Natural killer cell (primary cell): ENCODE data around the gene CLEC3A. TPM values are rescaled to one million over a fixed set of nuclear protein-coding genes. Genes with fewer than 3 reads are reported as not detected.
"Not testable (repeated sequence)": the region's sequence is repeated elsewhere in the genome, so short reads cannot be mapped to it uniquely, and the experiment has no call there.

ENCODE experiments used
- ATAC-seq, 3 donors: fragments of 150-1000 bp in 2 of 3; fragments of 200-7000 bp in 1 of 3; cut with Tn5 transposase; 1 replicate in 1 of 3; 2 replicates in 2 of 3; pipeline ENCODE4 v1.10.0; 2021; ENCODE audit warnings: mild to moderate bottlenecking in 2 of 3, moderate library complexity in 2 of 3
- DNase-seq, 2 donors: peaks; one replicate each; pipeline versions ENCODE4 v3.0.0 to v3.0.0-alpha.2; 2013 to 2021; ENCODE audit warnings: mixed read lengths in 1 of 2
- H3K27ac ChIP-seq: one replicate; pipeline ENCODE4 v1.5.1; 2013; ENCODE audit warnings: mild to moderate bottlenecking, low read length
- H3K27me3 ChIP-seq: one replicate; pipeline ENCODE4 v1.6.1; 2013; ENCODE audit warnings: low read length; ENCODE audit not compliant: control insufficient read depth, insufficient read depth
- H3K36me3 ChIP-seq: one replicate; pipeline ENCODE4 v1.6.1; 2013; ENCODE audit warnings: low read length; ENCODE audit not compliant: control insufficient read depth, insufficient read depth
- H3K4me1 ChIP-seq: one replicate; pipeline ENCODE4 v1.6.1; 2013; ENCODE audit warnings: low read length; ENCODE audit not compliant: control insufficient read depth, insufficient read depth
- H3K4me3 ChIP-seq: one replicate; pipeline ENCODE4 v1.5.1; 2013; ENCODE audit warnings: low read length
- H3K9me3 ChIP-seq: one replicate; pipeline ENCODE4 v1.6.1; 2013; ENCODE audit warnings: low read length; ENCODE audit not compliant: control insufficient read depth, insufficient read depth
- H3K27ac Mint-ChIP-seq, 2 donors: one replicate each; pipeline ENCODE4 v1.8.0; 2022; ENCODE audit warnings: mild to moderate bottlenecking in 2 of 2, mixed read lengths in 2 of 2, moderate library complexity in 1 of 2
- H3K27me3 Mint-ChIP-seq, 2 donors: one replicate each; pipeline ENCODE4 v1.8.0; 2022; ENCODE audit warnings: low read depth in 2 of 2, mixed read lengths in 2 of 2
- H3K36me3 Mint-ChIP-seq: one replicate; pipeline ENCODE4 v1.8.0; 2022; ENCODE audit warnings: mixed read lengths
- H3K4me1 Mint-ChIP-seq, 2 donors: one replicate each; pipeline ENCODE4 v1.8.0; 2022; ENCODE audit warnings: mixed read lengths in 2 of 2
- H3K4me3 Mint-ChIP-seq: one replicate; pipeline ENCODE4 v1.8.0; 2022; ENCODE audit warnings: mild to moderate bottlenecking, moderate library complexity, mixed read lengths
- H3K9me3 Mint-ChIP-seq, 2 donors: one replicate each; pipeline ENCODE4 v1.8.0; 2022; ENCODE audit warnings: mixed read lengths in 2 of 2
- CTCF ChIP-seq: fragments of 200-600 bp; IDR thresholded peaks from one replicate; pipeline ENCODE4 v1.8.0; 2022; ENCODE audit warnings: antibody characterized with exemption
- WGBS: methylation state at CpG from one replicate; pipeline ENCODE4 v1.1.7; 2013; ENCODE audit warnings: missing lambda C conversion rate; ENCODE audit not compliant: insufficient coverage; 5-methylcytosine and 5-hydroxymethylcytosine counted together
- intact Hi-C: fragments of 100-400 bp; cut with micrococcal nuclease; formaldehyde crosslinking; loops from one replicate; pipeline ENCODE4 v1.14.2; 2022
- total RNA-seq, 4 donors: library from RNA; stranded (reverse); fragments of 120-200 nt in 1 of 4; gene quantifications; one replicate each; pipeline versions ENCODE4 v1.2.3 to v1.2.4, GENCODE V29; 2013 to 2022

CLEC3A gene
- total RNA-seq, 3 donors from 2014 or later (not counting 1 experiment from before 2014, with no cell fraction given) = not detected

- Histone ChIP-seq H3K27ac (no peak overlapping the region), H3K27me3 (peaks cover 3% of the 10 kb centered on the region), H3K9me3 (no peaks in the 10 kb centered on the region), H3K36me3 (no peaks in the 10 kb centered on the region), H3K4me1 (no peaks in the 10 kb centered on the region), H3K4me3 (no peak overlapping the region)
- no peak for TF ChIP-seq CTCF
- no peak for DNase-seq
- Mint-ChIP-seq H3K9me3 (no peaks in the 10 kb centered on the region), H3K27ac (no peak overlapping the region), H3K4me1 (no peaks in the 10 kb centered on the region), H3K4me3 (no peak overlapping the region), H3K36me3 (no peaks in the 10 kb centered on the region), H3K27me3 (peaks cover 16 to 17% of the 10 kb centered on the region in 2 donors)
- ATAC-seq = no peak
- WGBS = 85% methylated on average over 15 of the region's 15 CpGs
- intact Hi-C loops = no loop called here
These were observed 26.0 kb downstream of the CLEC3A start for GRCh38 chr16:78048319-78048718.

- Histone ChIP-seq H3K36me3 (no peaks in the 10 kb centered on the region), H3K4me3 (no peak overlapping the region), H3K9me3 (no peaks in the 10 kb centered on the region), H3K4me1 (no peaks in the 10 kb centered on the region), H3K27ac (no peak overlapping the region), H3K27me3 (no peaks in the 10 kb centered on the region)
- ATAC-seq = no peak
- Mint-ChIP-seq H3K27ac (no peak overlapping the region), H3K4me3 (no peak overlapping the region), H3K9me3 (no peaks in the 10 kb centered on the region), H3K27me3 (peaks cover 13 to 30% of the 10 kb centered on the region in 2 donors), H3K4me1 (no peaks in the 10 kb centered on the region), H3K36me3 (no peaks in the 10 kb centered on the region)
- 97% methylated on average over 2 of the region's 2 CpGs for whole genome bisulfite sequencing
- intact Hi-C loops = no loop called here
- DNase-seq = no peak
- no peak for TF ChIP-seq CTCF
These were observed 28.5 kb downstream of the CLEC3A start for GRCh38 chr16:78050734-78051400.

- Histone ChIP-seq H3K27me3 (no peaks in the 10 kb centered on the region), H3K9me3 (no peaks in the 10 kb centered on the region), H3K27ac (no peak overlapping the region), H3K4me1 (no peaks in the 10 kb centered on the region), H3K36me3 (no peaks in the 10 kb centered on the region), H3K4me3 (no peak overlapping the region)
- DNase-seq (no peak), ATAC-seq (no peak)
- Mint-ChIP-seq H3K9me3 (no peaks in the 10 kb centered on the region), H3K4me1 (no peaks in the 10 kb centered on the region), H3K27ac (no peak overlapping the region), H3K27me3 (peaks cover 14 to 21% of the 10 kb centered on the region in 2 donors), H3K36me3 (no peaks in the 10 kb centered on the region), H3K4me3 (no peak overlapping the region)
- TF ChIP-seq CTCF = no peak
- intact Hi-C loops = no loop called here
- 78% methylated on average over 9 of the region's 9 CpGs for WGBS
These were observed 35.6 kb downstream of the CLEC3A start for GRCh38 chr16:78057803-78058564.

GRCh38 chr16:78059806-78060205, 37.5 kb downstream of the CLEC3A start:
- 85% methylated on average over 25 of the region's 25 CpGs for WGBS
- H3K4me1 ChIP-seq, intact Hi-C loops, H3K4me3 Mint-ChIP-seq, DNase-seq, H3K9me3 Mint-ChIP-seq, ATAC-seq, H3K9me3 ChIP-seq, H3K27ac ChIP-seq, H3K36me3 Mint-ChIP-seq, H3K27me3 ChIP-seq, H3K4me3 ChIP-seq, H3K4me1 Mint-ChIP-seq, H3K36me3 ChIP-seq, H3K27ac Mint-ChIP-seq: not testable (repeated sequence)
- peaks cover 8 to 20% of the 10 kb centered on the region in 2 donors for H3K27me3 Mint-ChIP-seq
